Panc1 (cell line): ENCODE data around the gene PAK4. TPM values are rescaled to one million over a fixed set of nuclear protein-coding genes. Genes with fewer than 3 reads are reported as not detected.

Experiments
- ATAC-seq: fragments of 200-7000 bp; cut with Tn5 transposase; 2 replicates; pipeline ENCODE4 v1.9.1; 2020; ENCODE audit warnings: mild to moderate bottlenecking, moderate library complexity
- BruUV-seq: library from RNA; stranded (reverse); fragments of 400-500 nt; replicated peaks from 2 replicates; lab custom pipeline; 2021; lab: Mats Ljungman, UMichigan
- CTCF ChIA-PET: fragments of 300-600 bp; sonication (Branson Sonifier 250); formaldehyde crosslinking; loops from one replicate; lab custom pipeline; 2022; ENCODE audit warnings: antibody characterized with exemption; lab: Charles Lee
- POLR2A ChIA-PET: fragments of 300-600 bp; sonication (Branson Sonifier 250); formaldehyde crosslinking; loops from one replicate; lab custom pipeline; 2022; ENCODE audit warnings: antibody characterized with exemption; lab: Charles Lee
- DNase-seq: peaks from one replicate; pipeline ENCODE4 v3.0.0-alpha.2; 2010; ENCODE audit warnings: low read depth, low spot score
- H3K27ac ChIP-seq: 2 replicates; pipeline ENCODE4 v1.5.1; 2011; ENCODE audit warnings: mild to moderate bottlenecking, low read length, inconsistent platforms
- H3K27me3 ChIP-seq: fragments of 200-500 bp; sonication (Bioruptor generic); 2 replicates; pipeline ENCODE4 v1.6.0; 2014; ENCODE audit warnings: low read length, inconsistent platforms; ENCODE audit not compliant: control insufficient read depth, insufficient read depth
- H3K36me3 ChIP-seq: fragments of 200-500 bp; sonication (Bioruptor generic); 2 replicates; pipeline ENCODE4 v1.5.1; 2014; ENCODE audit warnings: inconsistent platforms, mild to moderate bottlenecking, low read length, moderate library complexity; ENCODE audit not compliant: control insufficient read depth, insufficient read depth
- H3K4me1 ChIP-seq: 2 replicates; pipeline ENCODE4 v1.5.1; 2011; ENCODE audit warnings: inconsistent platforms, mild to moderate bottlenecking, low read length, moderate library complexity; ENCODE audit not compliant: control insufficient read depth, insufficient read depth
- H3K4me3 ChIP-seq, 2 experiments: 2 replicates each; pipeline ENCODE4 v1.5.1; 2011 to 2012; ENCODE audit warnings: low read depth in 2 of 2, low read length in 2 of 2, mild to moderate bottlenecking in 2 of 2, inconsistent platforms in 1 of 2, moderate library complexity in 1 of 2
- H3K9me3 ChIP-seq: fragments of 200-500 bp; sonication (Bioruptor generic); 2 replicates; pipeline ENCODE4 v1.5.1; 2014; ENCODE audit warnings: low read depth, mild to moderate bottlenecking, inconsistent platforms, low read length, moderate library complexity; ENCODE audit not compliant: control insufficient read depth, insufficient read depth
- POLR2AphosphoS5 ChIP-seq: IDR thresholded peaks from 2 replicates; pipeline ENCODE4 v1.6.1; 2012; ENCODE audit warnings: mild to moderate bottlenecking, low read depth, low read length, moderate library complexity
- SIN3A ChIP-seq: IDR thresholded peaks from 2 replicates; pipeline ENCODE4 v1.6.1; 2012; ENCODE audit warnings: low read depth, mild to moderate bottlenecking, low read length, moderate library complexity, borderline replicate concordance; ENCODE audit not compliant: insufficient read depth
- TCF7L2 ChIP-seq: IDR thresholded peaks from 2 replicates; pipeline ENCODE4 v1.6.1; 2011; ENCODE audit warnings: mild to moderate bottlenecking, low read depth, low read length, inconsistent platforms
- in situ Hi-C: cut with HindIII; loops from 2 replicates; pipeline ENCODE4 v1.10.0; 2016; ENCODE audit warnings: low sequenced_read_pairs, low pct_unique_long_range_greater_than_20kb
- intact Hi-C: fragments of 100-400 bp; cut with micrococcal nuclease; formaldehyde crosslinking; loops from one replicate; pipeline ENCODE4 v1.10.0; 2022; ENCODE audit not compliant: unreplicated experiment
- total RNA-seq: library from RNA; stranded (reverse); gene quantifications from one replicate; pipeline ENCODE4 v1.2.1, GENCODE V29; 2021; ENCODE audit not compliant: unreplicated experiment
- TF ChIP-seq, protein P1 (sequence below): fragments of 450-650 bp; IDR thresholded peaks from 2 replicates; pipeline ENCODE4 v1.5.1; 2017; ENCODE audit warnings: mild to moderate bottlenecking
- TF ChIP-seq, protein P2 (sequence below), 2 experiments: IDR thresholded peaks; 2 replicates each; pipeline ENCODE4 v1.6.1; 2011 to 2012; ENCODE audit warnings: low read depth in 2 of 2, control low read depth in 1 of 2, low read length in 1 of 2, mild to moderate bottlenecking in 1 of 2, moderate library complexity in 1 of 2; ENCODE audit not compliant: insufficient read depth in 1 of 2

PAK4 gene
- total RNA-seq, 1 experiment from 2014 or later: 311 TPM

DNA sequence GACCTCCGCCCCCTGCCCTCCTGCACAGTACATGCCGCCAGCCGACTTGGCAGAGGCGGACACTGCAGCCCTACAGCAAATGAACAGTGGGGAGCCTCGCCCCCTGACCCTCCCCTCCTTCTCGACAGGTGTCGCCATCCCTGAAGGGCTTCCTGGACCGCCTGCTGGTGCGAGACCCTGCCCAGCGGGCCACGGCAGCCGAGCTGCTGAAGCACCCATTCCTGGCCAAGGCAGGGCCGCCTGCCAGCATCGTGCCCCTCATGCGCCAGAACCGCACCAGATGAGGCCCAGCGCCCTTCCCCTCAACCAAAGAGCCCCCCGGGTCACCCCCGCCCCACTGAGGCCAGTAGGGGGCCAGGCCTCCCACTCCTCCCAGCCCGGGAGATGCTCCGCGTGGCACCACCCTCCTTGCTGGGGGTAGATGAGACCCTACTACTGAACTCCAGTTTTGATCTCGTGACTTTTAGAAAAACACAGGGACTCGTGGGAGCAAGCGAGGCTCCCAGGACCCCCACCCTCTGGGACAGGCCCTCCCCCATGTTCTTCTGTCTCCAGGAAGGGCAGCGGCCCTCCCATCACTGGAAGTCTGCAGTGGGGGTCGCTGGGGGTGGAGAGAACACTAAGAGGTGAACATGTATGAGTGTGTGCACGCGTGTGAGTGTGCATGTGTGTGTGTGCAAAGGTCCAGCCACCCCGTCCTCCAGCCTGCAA, 52.9 kb downstream of the PAK4 start:
- peaks cover 25% of the 10 kb centered on the region; the same call in 1 of the 2 replicates for H3K36me3 ChIP-seq
- POLR2A ChIA-PET: interaction anchor here (0.7 kb wide), 1 partner anchor 239 kb away, joined by 3 read pairs; no protein-coding TSS in a partner anchor
- BruUV-seq: TSS peak; percentile 60

DNA sequence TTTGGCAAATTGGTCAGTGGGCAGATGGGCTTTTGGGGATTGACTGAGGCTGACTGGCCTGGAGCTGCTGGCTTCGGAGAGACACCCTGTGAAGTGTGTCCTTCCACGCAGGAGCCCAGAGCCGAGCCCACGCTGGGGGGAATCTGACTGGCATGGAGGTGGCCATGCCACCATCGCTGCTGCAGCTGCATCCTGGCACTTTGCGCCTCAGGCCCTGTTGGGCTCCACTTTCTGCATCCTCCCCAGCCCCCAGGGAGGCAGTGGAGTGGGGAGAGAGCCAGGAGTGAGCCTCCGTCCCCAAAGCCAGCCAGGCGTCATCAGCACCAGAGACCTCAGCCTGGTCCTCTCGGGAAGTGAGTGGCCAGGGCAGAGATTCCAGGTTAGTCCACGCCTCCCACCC, 54.2 kb downstream of the PAK4 start:
- CTCF ChIA-PET: no interaction called here
- ATAC-seq (0 out of 2 replicates have a peak, but pooled peaks have one; percentile 1), DNase-seq (no peak)
- no peaks in the 10 kb centered on the region for H3K9me3 ChIP-seq
- H3K27ac ChIP-seq: no peak overlapping the region
- peaks cover 25% of the 10 kb centered on the region; the same call in 1 of the 2 replicates for H3K36me3 ChIP-seq
- intact Hi-C loops (loop anchor here (10.0 kb wide), 1 partner anchor 215 kb away; no protein-coding TSS in a partner anchor), in situ Hi-C loops (loop anchor here (10.0 kb wide), 1 partner anchor 65 kb away; no protein-coding TSS in a partner anchor)
- BruUV-seq: no TSS peak
- H3K4me3 ChIP-seq: no peak overlapping the region
- TF ChIP-seq SIN3A (no peak), POLR2AphosphoS5 (no peak; the same call in 1 of the 2 replicates), TCF7L2 (no peak)
- TF ChIP-seq, protein P1, sequence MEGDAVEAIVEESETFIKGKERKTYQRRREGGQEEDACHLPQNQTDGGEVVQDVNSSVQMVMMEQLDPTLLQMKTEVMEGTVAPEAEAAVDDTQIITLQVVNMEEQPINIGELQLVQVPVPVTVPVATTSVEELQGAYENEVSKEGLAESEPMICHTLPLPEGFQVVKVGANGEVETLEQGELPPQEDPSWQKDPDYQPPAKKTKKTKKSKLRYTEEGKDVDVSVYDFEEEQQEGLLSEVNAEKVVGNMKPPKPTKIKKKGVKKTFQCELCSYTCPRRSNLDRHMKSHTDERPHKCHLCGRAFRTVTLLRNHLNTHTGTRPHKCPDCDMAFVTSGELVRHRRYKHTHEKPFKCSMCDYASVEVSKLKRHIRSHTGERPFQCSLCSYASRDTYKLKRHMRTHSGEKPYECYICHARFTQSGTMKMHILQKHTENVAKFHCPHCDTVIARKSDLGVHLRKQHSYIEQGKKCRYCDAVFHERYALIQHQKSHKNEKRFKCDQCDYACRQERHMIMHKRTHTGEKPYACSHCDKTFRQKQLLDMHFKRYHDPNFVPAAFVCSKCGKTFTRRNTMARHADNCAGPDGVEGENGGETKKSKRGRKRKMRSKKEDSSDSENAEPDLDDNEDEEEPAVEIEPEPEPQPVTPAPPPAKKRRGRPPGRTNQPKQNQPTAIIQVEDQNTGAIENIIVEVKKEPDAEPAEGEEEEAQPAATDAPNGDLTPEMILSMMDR: no peak
- TF ChIP-seq, protein P2, sequence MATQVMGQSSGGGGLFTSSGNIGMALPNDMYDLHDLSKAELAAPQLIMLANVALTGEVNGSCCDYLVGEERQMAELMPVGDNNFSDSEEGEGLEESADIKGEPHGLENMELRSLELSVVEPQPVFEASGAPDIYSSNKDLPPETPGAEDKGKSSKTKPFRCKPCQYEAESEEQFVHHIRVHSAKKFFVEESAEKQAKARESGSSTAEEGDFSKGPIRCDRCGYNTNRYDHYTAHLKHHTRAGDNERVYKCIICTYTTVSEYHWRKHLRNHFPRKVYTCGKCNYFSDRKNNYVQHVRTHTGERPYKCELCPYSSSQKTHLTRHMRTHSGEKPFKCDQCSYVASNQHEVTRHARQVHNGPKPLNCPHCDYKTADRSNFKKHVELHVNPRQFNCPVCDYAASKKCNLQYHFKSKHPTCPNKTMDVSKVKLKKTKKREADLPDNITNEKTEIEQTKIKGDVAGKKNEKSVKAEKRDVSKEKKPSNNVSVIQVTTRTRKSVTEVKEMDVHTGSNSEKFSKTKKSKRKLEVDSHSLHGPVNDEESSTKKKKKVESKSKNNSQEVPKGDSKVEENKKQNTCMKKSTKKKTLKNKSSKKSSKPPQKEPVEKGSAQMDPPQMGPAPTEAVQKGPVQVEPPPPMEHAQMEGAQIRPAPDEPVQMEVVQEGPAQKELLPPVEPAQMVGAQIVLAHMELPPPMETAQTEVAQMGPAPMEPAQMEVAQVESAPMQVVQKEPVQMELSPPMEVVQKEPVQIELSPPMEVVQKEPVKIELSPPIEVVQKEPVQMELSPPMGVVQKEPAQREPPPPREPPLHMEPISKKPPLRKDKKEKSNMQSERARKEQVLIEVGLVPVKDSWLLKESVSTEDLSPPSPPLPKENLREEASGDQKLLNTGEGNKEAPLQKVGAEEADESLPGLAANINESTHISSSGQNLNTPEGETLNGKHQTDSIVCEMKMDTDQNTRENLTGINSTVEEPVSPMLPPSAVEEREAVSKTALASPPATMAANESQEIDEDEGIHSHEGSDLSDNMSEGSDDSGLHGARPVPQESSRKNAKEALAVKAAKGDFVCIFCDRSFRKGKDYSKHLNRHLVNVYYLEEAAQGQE (IDR thresholded peaks at IDR 0.05; ENCODE audit: insufficient read depth in 1 of 2, low read depth in 2 of 2, low read length in 1 of 2): no peak
- H3K27me3 ChIP-seq: no peaks in the 10 kb centered on the region
- H3K4me1 ChIP-seq: no peaks in the 10 kb centered on the region
- POLR2A ChIA-PET: interaction anchor here (0.6 kb wide), 2 partner anchors 50 to 78 kb away, joined by 4 to 5 read pairs; no protein-coding TSS in a partner anchor

More for the DNA sequence above, 52.9 kb downstream of the PAK4 start:
- CTCF ChIA-PET: interaction anchor here (0.6 kb wide), 1 partner anchor 182 kb away, joined by 4 read pairs; no protein-coding TSS in a partner anchor
- in situ Hi-C loops: loop anchor here (10.0 kb wide), 1 partner anchor 64 kb away; no protein-coding TSS in a partner anchor
- ATAC-seq (no peak), DNase-seq (no peak)
- Histone ChIP-seq H3K9me3 (no peaks in the 10 kb centered on the region), H3K4me3 (no peak overlapping the region), H3K27ac (no peak overlapping the region), H3K4me1 (no peaks in the 10 kb centered on the region), H3K27me3 (no peaks in the 10 kb centered on the region)
- TF ChIP-seq, protein P1: no peak
- peak; percentile 13; the same call in 1 of the 2 replicates for TF ChIP-seq POLR2AphosphoS5
- TF ChIP-seq TCF7L2: no peak
- intact Hi-C loops: no loop called here
